BE2C (cell line): Measurements from ENCODE around the gene BTN1A1.
"Not testable (repeated sequence)": the region's sequence is repeated elsewhere in the genome, so short reads cannot be mapped to it uniquely, and the experiment has no call there.

Source experiments
- DNase-seq: peaks from one replicate; pipeline ENCODE4 v3.0.0-alpha.2; 2020
- H3K27me3 ChIP-seq: fragments of 250-450 bp; sonication (Bioruptor Pico); 2 replicates; pipeline ENCODE4 v1.5.1; 2020; ENCODE audit warnings: mild to moderate bottlenecking
- H3K36me3 ChIP-seq: fragments of 250-450 bp; sonication (Bioruptor Pico); 2 replicates; pipeline ENCODE4 v1.5.1; 2020; ENCODE audit warnings: mild to moderate bottlenecking
- H3K4me1 ChIP-seq: fragments of 250-450 bp; sonication (Bioruptor Pico); 2 replicates; pipeline ENCODE4 v1.5.1; 2020
- H3K4me3 ChIP-seq: 2 replicates; pipeline ENCODE4 v1.5.1; 2011; ENCODE audit warnings: low read depth, low read length
- H3K9me3 ChIP-seq: fragments of 250-450 bp; sonication (Bioruptor Pico); 2 replicates; pipeline ENCODE4 v1.5.1; 2020
- CTCF ChIP-seq: IDR thresholded peaks from 2 replicates; pipeline ENCODE4 v1.5.1; 2012; ENCODE audit warnings: mild to moderate bottlenecking, low read depth, low read length

Gene BTN1A1

GRCh38 chr6:26497610-26498009, 2.5 kb upstream of the BTN1A1 start:
- Histone ChIP-seq H3K4me3 (no peak overlapping the region), H3K36me3 (no peaks in the 10 kb centered on the region), H3K4me1 (peaks cover 4% of the 10 kb centered on the region; the same call in 1 of the 2 replicates), H3K27me3 (peaks cover 19% of the 10 kb centered on the region), H3K9me3 (no peaks in the 10 kb centered on the region)
- no peak for TF ChIP-seq CTCF
- DNase-seq, result no peak

- peak; percentile 43 for DNase-seq
- Histone ChIP-seq H3K4me3 (peak overlapping the region; percentile 43), H3K9me3 (no peaks in the 10 kb centered on the region), H3K36me3 (no peaks in the 10 kb centered on the region), H3K27me3 (peaks cover 23% of the 10 kb centered on the region), H3K4me1 (peaks cover 4% of the 10 kb centered on the region; the same call in 1 of the 2 replicates)
- TF ChIP-seq CTCF, result no peak
Observed at GRCh38 chr6:26501482-26501986, 1.4 kb downstream of the BTN1A1 start.

- Histone ChIP-seq H3K4me3 (peak overlapping the region; percentile 43), H3K27me3 (peaks cover 23% of the 10 kb centered on the region), H3K4me1 (peaks cover 4% of the 10 kb centered on the region; the same call in 1 of the 2 replicates), H3K36me3 (no peaks in the 10 kb centered on the region), H3K9me3 (no peaks in the 10 kb centered on the region)
- no peak for DNase-seq
- no peak for TF ChIP-seq CTCF
Observed at GRCh38 chr6:26502165-26502564, 2.1 kb downstream of the BTN1A1 start.

- Histone ChIP-seq H3K9me3 (no peaks in the 10 kb centered on the region), H3K4me3 (no peak overlapping the region), H3K27me3 (peaks cover 23% of the 10 kb centered on the region), H3K36me3 (no peaks in the 10 kb centered on the region), H3K4me1 (peaks cover 4% of the 10 kb centered on the region; the same call in 1 of the 2 replicates)
- no peak for TF ChIP-seq CTCF
- no peak for DNase-seq
Observed at GRCh38 chr6:26502626-26503025, 2.5 kb downstream of the BTN1A1 start.

- Histone ChIP-seq H3K4me1 (no peaks in the 10 kb centered on the region), H3K4me3 (no peak overlapping the region), H3K9me3 (no peaks in the 10 kb centered on the region), H3K27me3 (peaks cover 4% of the 10 kb centered on the region; the same call in 1 of the 2 replicates), H3K36me3 (no peaks in the 10 kb centered on the region)
- no peak for TF ChIP-seq CTCF
- DNase-seq, result no peak
Observed at GRCh38 chr6:26507658-26508057, 7.6 kb downstream of the BTN1A1 start.

GRCh38 chr6:26511033-26511432, 10.9 kb downstream of the BTN1A1 start:
- H3K36me3 ChIP-seq, H3K9me3 ChIP-seq, H3K27me3 ChIP-seq, H3K4me1 ChIP-seq, H3K4me3 ChIP-seq, DNase-seq: not testable (repeated sequence)

- H3K27me3 ChIP-seq, result no peaks in the 10 kb centered on the region
- no peak for DNase-seq
- no peak overlapping the region for H3K4me3 ChIP-seq
- no peaks in the 10 kb centered on the region for H3K36me3 ChIP-seq
- no peaks in the 10 kb centered on the region for H3K4me1 ChIP-seq
- no peaks in the 10 kb centered on the region for H3K9me3 ChIP-seq
- no peak for TF ChIP-seq CTCF
Observed at GRCh38 chr6:26514984-26515383, 14.9 kb downstream of the BTN1A1 start.
